Vagina (tissue), 2 donors: Measurements from ENCODE around the gene FAM163B.

Experiments used
- POLR2A ChIP-seq, 2 donors: fragments of 450-650 bp; IDR thresholded peaks; one replicate each; pipeline ENCODE4 v1.6.1; 2017; ENCODE audit warnings: antibody characterized with exemption in 2 of 2, mild to moderate bottlenecking in 2 of 2, moderate library complexity in 2 of 2
- POLR2AphosphoS5 ChIP-seq, 2 donors: sonication (generic); formaldehyde crosslinking; IDR thresholded peaks; one replicate each; pipeline ENCODE4 v1.9.0; 2017; ENCODE audit warnings: antibody characterized with exemption in 2 of 2, mild to moderate bottlenecking in 2 of 2, low read depth in 1 of 2; ENCODE audit not compliant: insufficient read depth in 1 of 2
- TF ChIP-seq, protein P1 (sequence below), 3 experiments: fragments of 450-650 bp in 2 of 3; fragments of 200-600 bp in 1 of 3; sonication (generic) in 1 of 3; IDR thresholded peaks; one replicate each; pipeline ENCODE4 v1.5.1; 2017 to 2019; ENCODE audit warnings: antibody characterized with exemption in 3 of 3, mild to moderate bottlenecking in 2 of 3, moderate library complexity in 2 of 3

DNA sequence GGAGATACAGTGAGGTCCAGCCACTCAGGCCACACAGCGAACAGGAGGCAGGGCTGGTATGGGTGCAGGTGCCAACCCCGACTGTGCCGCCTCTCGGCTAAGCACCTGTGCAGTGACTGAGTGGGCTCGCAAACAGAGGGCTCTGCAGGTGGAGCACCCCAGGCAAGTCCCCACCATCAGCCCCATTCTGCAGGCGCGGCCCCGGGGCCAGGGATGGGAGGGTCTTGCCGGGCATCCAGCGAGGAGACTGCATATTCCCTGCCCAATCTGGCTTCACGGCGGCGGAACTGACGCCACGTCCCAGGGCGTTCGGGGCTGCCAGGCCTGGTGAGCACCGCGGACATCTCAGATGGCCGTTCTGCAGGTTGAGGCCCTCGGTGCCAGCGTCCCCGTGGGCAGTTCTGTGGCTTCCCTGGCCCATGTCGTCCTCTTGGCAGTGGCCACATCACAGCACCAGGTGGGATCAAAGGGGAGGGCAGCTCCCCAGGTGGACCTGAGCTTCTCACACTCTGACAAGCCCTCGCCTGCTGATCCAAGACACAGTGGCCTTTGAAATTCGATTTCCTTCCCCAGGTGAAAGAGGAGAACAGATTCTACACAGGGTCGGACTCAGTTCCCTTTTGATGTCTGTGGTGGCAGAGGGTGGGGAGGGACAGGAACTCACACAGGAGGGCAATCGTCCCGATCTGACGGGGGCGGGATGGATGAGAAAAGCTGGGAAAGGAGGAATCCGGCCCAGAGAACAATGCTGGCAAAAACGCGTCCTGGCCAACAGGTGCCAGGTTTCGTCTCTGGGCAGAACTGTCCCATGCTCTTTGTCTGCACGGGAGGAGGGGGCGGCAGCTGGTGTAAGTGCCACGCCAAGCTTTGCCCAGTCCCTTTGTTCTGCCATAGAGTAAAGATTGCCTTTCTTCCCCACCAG lies 45.8 kb upstream of the FAM163B start:
- TF ChIP-seq POLR2A (IDR thresholded peaks at IDR 0.05) (no peak), POLR2AphosphoS5 (IDR thresholded peaks at IDR 0.05; ENCODE audit: insufficient read depth in 1 of 2, low read depth in 1 of 2) (no peak)
- TF ChIP-seq, protein P1, sequence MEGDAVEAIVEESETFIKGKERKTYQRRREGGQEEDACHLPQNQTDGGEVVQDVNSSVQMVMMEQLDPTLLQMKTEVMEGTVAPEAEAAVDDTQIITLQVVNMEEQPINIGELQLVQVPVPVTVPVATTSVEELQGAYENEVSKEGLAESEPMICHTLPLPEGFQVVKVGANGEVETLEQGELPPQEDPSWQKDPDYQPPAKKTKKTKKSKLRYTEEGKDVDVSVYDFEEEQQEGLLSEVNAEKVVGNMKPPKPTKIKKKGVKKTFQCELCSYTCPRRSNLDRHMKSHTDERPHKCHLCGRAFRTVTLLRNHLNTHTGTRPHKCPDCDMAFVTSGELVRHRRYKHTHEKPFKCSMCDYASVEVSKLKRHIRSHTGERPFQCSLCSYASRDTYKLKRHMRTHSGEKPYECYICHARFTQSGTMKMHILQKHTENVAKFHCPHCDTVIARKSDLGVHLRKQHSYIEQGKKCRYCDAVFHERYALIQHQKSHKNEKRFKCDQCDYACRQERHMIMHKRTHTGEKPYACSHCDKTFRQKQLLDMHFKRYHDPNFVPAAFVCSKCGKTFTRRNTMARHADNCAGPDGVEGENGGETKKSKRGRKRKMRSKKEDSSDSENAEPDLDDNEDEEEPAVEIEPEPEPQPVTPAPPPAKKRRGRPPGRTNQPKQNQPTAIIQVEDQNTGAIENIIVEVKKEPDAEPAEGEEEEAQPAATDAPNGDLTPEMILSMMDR (IDR thresholded peaks at IDR 0.05): no peak
